ENCODE results near the gene OMD. TPM values are rescaled to one million over a fixed set of nuclear protein-coding genes. Genes with fewer than 3 reads are reported as not detected.

The OMD gene
- total RNA-seq, 4 donors from 2014 or later: 11.4 to 45.2 (median 22.2) TPM

Other genes with a start within 250 kb of the OMD start
- 10 to 100 TPM; 56.6 to 78.8 (median 75.0) TPM for gene IARS1, start 130.8 kb downstream of the OMD start, total RNA-seq
- 10 to 100 TPM; 15.6 to 42.2 (median 24.4) TPM for gene NOL8, start 99.1 kb downstream of the OMD start, total RNA-seq
- gene CENPP, start 98.5 kb downstream of the OMD start, total RNA-seq: 1 to 10 TPM; 2.9 to 8.3 (median 4.9) TPM
- 100 to 1,000 TPM in 1 of 4 donors, 10 to 100 TPM in 3; 12.9 to 101 (median 30.2) TPM for gene OGN, start 19.9 kb downstream of the OMD start, total RNA-seq
- 10 to 100 TPM in 3 of 4 donors, 1 to 10 TPM in 1; 5.3 to 46.4 (median 27.3) TPM for gene ASPN, start 58.0 kb upstream of the OMD start, total RNA-seq
- 10 to 100 TPM in 3 of 4 donors, 1 to 10 TPM in 1; 8.2 to 20.1 (median 14.2) TPM for gene ECM2, start 111.5 kb upstream of the OMD start, total RNA-seq
- gene IPPK, start 245.7 kb upstream of the OMD start, total RNA-seq: 10 to 100 TPM in 1 of 4 donors, 1 to 10 TPM in 3; 7.2 to 14.1 (median 8.9) TPM